H1 (cell line): ENCODE data around the gene ZBTB46. TPM values are rescaled to one million over a fixed set of nuclear protein-coding genes. Genes with fewer than 3 reads are reported as not detected.

Experiments
- CTCF ChIA-PET: fragments of 300-600 bp; sonication (Branson Sonifier 250); formaldehyde crosslinking; loops from one replicate; lab custom pipeline; 2021; ENCODE audit not compliant: partially characterized antibody; lab: Charles Lee
- POLR2A ChIA-PET: fragments of 300-600 bp; sonication (Branson Sonifier 250); formaldehyde crosslinking; loops from one replicate; lab custom pipeline; 2021; ENCODE audit warnings: inconsistent platforms; ENCODE audit not compliant: partially characterized antibody; lab: Charles Lee
- DNase-seq, 2 experiments: peaks; one replicate each; pipeline versions ENCODE4 v3.0.0 to v3.0.0-alpha.2; 2010 to 2022; ENCODE audit warnings: low spot score in 2 of 2, low read depth in 1 of 2, mixed read lengths in 1 of 2
- FAIRE-seq: peaks from 2 replicates; lab custom pipeline; 2011; peaks lifted over from hg19 to GRCh38; lab: Jason Lieb, UNC
- H2AFZ ChIP-seq: 2 replicates; pipeline ENCODE4 v1.8.1; 2012; ENCODE audit warnings: low read length, inconsistent platforms
- H2AK5ac ChIP-seq: 2 replicates; pipeline ENCODE4 v1.6.1; 2013; ENCODE audit warnings: low read depth, low read length
- H2BK120ac ChIP-seq: replicated peaks from 2 replicates; pipeline ENCODE3; 2013; ENCODE audit warnings: low read depth, low read length, inconsistent platforms
- H2BK12ac ChIP-seq: 2 replicates; pipeline ENCODE4 v1.6.1; 2013; ENCODE audit warnings: low read depth, low read length
- H2BK15ac ChIP-seq: 2 replicates; pipeline ENCODE4 v1.6.1; 2013; ENCODE audit warnings: low read length
- H2BK20ac ChIP-seq: 2 replicates; pipeline ENCODE4 v1.6.1; 2013; ENCODE audit warnings: low read length
- H2BK5ac ChIP-seq: 2 replicates; pipeline ENCODE4 v1.6.1; 2013; ENCODE audit warnings: low read depth, low read length
- H3K14ac ChIP-seq: 2 replicates; pipeline ENCODE4 v1.6.1; 2013; ENCODE audit warnings: inconsistent platforms; ENCODE audit not compliant: insufficient read length
- H3K18ac ChIP-seq: 2 replicates; pipeline ENCODE4 v1.6.1; 2013; ENCODE audit warnings: low read length; ENCODE audit errors: extremely low read depth
- H3K23ac ChIP-seq: 2 replicates; pipeline ENCODE4 v1.6.1; 2013; ENCODE audit warnings: inconsistent platforms; ENCODE audit not compliant: insufficient read length
- H3K23me2 ChIP-seq: 2 replicates; pipeline ENCODE4 v1.6.1; 2013; ENCODE audit warnings: low read depth, low read length
- H3K27ac ChIP-seq: 2 replicates; pipeline ENCODE4 v1.6.1; 2011; ENCODE audit warnings: low read depth, low read length, inconsistent platforms
- H3K27me3 ChIP-seq, 4 experiments: replicated peaks in 1 of 4; 1 replicate in 1 of 4; 2 replicates in 3 of 4; pipeline versions ENCODE4 v1.6.1 to v1.8.1; 2011 to 2013; ENCODE audit warnings: low read length in 3 of 4, mild to moderate bottlenecking in 3 of 4, inconsistent platforms in 2 of 4, mixed read lengths in 2 of 4, moderate library complexity in 1 of 4; ENCODE audit not compliant: control insufficient read depth in 3 of 4, insufficient read depth in 3 of 4; ENCODE audit errors: extremely low read depth in 1 of 4
- H3K36me3 ChIP-seq, 4 experiments: 2 replicates each; pipeline versions ENCODE4 v1.6.1 to v1.8.1; 2011 to 2013; ENCODE audit warnings: mild to moderate bottlenecking in 4 of 4, low read length in 3 of 4, moderate library complexity in 2 of 4, control low read depth in 1 of 4, inconsistent platforms in 1 of 4; ENCODE audit not compliant: insufficient read depth in 4 of 4, control insufficient read depth in 2 of 4
- H3K4ac ChIP-seq: replicated peaks from 2 replicates; pipeline ENCODE3; 2013; ENCODE audit warnings: low read length, low read depth, mixed read lengths, inconsistent platforms; ENCODE audit not compliant: insufficient read length
- H3K4me1 ChIP-seq, 4 experiments: replicated peaks in 1 of 4; 1 replicate in 1 of 4; 2 replicates in 3 of 4; pipeline versions ENCODE4 v1.6.1 to v1.8.1; 2011 to 2013; ENCODE audit warnings: low read length in 3 of 4, inconsistent platforms in 2 of 4, mixed read lengths in 1 of 4; ENCODE audit not compliant: insufficient read depth in 4 of 4, control insufficient read depth in 3 of 4
- H3K4me2 ChIP-seq, 2 experiments: 2 replicates each; pipeline versions ENCODE4 v1.6.1 to v1.8.1; 2011 to 2013; ENCODE audit warnings: low read depth in 2 of 2, low read length in 2 of 2, control low read depth in 1 of 2, inconsistent platforms in 1 of 2, mild to moderate bottlenecking in 1 of 2; ENCODE audit not compliant: insufficient read depth in 1 of 2
- H3K4me3 ChIP-seq, 4 experiments: fragments of 200-600, 300-600 bp in 1 of 4; sonication (generic), shearing (Covaris generic), sonication (Bioruptor Twin) in 1 of 4; 2 replicates each; pipeline versions ENCODE4 v1.5.1 to v1.8.1; 2011 to 2016; ENCODE audit warnings: low read length in 4 of 4, low read depth in 3 of 4, control low read depth in 2 of 4, inconsistent platforms in 2 of 4, mild to moderate bottlenecking in 2 of 4, mixed read lengths in 1 of 4, moderate library complexity in 1 of 4; ENCODE audit not compliant: insufficient read depth in 2 of 4; ENCODE audit errors: extremely low read depth in 1 of 4
- H3K56ac ChIP-seq: replicated peaks from 2 replicates; pipeline ENCODE3; 2013; ENCODE audit warnings: low read depth, mild to moderate bottlenecking, mixed read lengths, low read length, inconsistent platforms; ENCODE audit not compliant: insufficient read length
- H3K79me1 ChIP-seq: 2 replicates; pipeline ENCODE4 v1.6.1; 2013; ENCODE audit warnings: low read depth, low read length, control low read depth
- H3K79me2 ChIP-seq, 2 experiments: 2 replicates each; pipeline versions ENCODE4 v1.6.1 to v1.8.1; 2012 to 2013; ENCODE audit warnings: low read length in 2 of 2, mild to moderate bottlenecking in 2 of 2, inconsistent platforms in 1 of 2; ENCODE audit not compliant: insufficient read depth in 2 of 2, control insufficient read depth in 1 of 2
- H3K9ac ChIP-seq, 4 experiments: replicated peaks in 1 of 4; 1 replicate in 1 of 4; 2 replicates in 3 of 4; pipeline versions ENCODE4 v1.6.1 to v1.8.1; 2011 to 2013; ENCODE audit warnings: low read depth in 3 of 4, low read length in 3 of 4, control low read depth in 2 of 4, mild to moderate bottlenecking in 2 of 4, moderate library complexity in 2 of 4, inconsistent platforms in 1 of 4; ENCODE audit errors: extremely low read depth in 1 of 4
- H3K9me3 ChIP-seq, 2 experiments: 2 replicates each; pipeline versions ENCODE4 v1.6.1 to v1.8.1; 2012 to 2013; ENCODE audit warnings: mild to moderate bottlenecking in 2 of 2, moderate library complexity in 2 of 2, control low read depth in 1 of 2, inconsistent platforms in 1 of 2, low read depth in 1 of 2, low read length in 1 of 2, mixed read lengths in 1 of 2; ENCODE audit not compliant: insufficient read depth in 2 of 2
- H4K20me1 ChIP-seq, 2 experiments: replicated peaks in 1 of 2; 2 replicates each; pipeline versions ENCODE3 to v1.8.1; 2011 to 2013; ENCODE audit warnings: inconsistent platforms in 2 of 2, low read length in 2 of 2, mild to moderate bottlenecking in 1 of 2; ENCODE audit not compliant: insufficient read depth in 2 of 2, control insufficient read depth in 1 of 2
- H4K5ac ChIP-seq: 2 replicates; pipeline ENCODE4 v1.6.1; 2013; ENCODE audit warnings: low read length, low read depth, mixed read lengths, inconsistent platforms; ENCODE audit not compliant: insufficient read length
- H4K8ac ChIP-seq: 2 replicates; pipeline ENCODE4 v1.8.0; 2013; ENCODE audit warnings: mild to moderate bottlenecking, moderate library complexity, low read length, inconsistent platforms; ENCODE audit not compliant: insufficient read depth; ENCODE audit errors: extremely low read depth
- H4K91ac ChIP-seq: replicated peaks from 2 replicates; pipeline ENCODE3; 2013; ENCODE audit warnings: low read length, mixed read lengths, inconsistent platforms; ENCODE audit not compliant: insufficient read length
- CREB1 ChIP-seq: IDR thresholded peaks from 2 replicates; pipeline ENCODE4 v1.6.1; 2012; ENCODE audit warnings: inconsistent platforms
- EP300 ChIP-seq, 2 experiments: IDR thresholded peaks; 1 replicate in 1 of 2; 2 replicates in 1 of 2; pipeline ENCODE4 v1.6.1; 2011 to 2012; ENCODE audit warnings: low read depth in 2 of 2, low read length in 2 of 2, mild to moderate bottlenecking in 2 of 2, borderline replicate concordance in 1 of 2, inconsistent platforms in 1 of 2, moderate library complexity in 1 of 2
- MAX ChIP-seq: IDR thresholded peaks from 2 replicates; pipeline ENCODE4 v1.6.1; 2012; ENCODE audit warnings: inconsistent platforms
- NRF1 ChIP-seq: IDR thresholded peaks from 2 replicates; pipeline ENCODE4 v1.6.1; 2011; ENCODE audit warnings: mild to moderate bottlenecking, low read depth, low read length, improper control_type of control experiment
- RAD21 ChIP-seq, 2 experiments: IDR thresholded peaks in 1 of 2; conservative IDR thresholded peaks in 1 of 2; 2 replicates each; pipeline ENCODE4 v1.6.1; 2011; ENCODE audit warnings: low read depth in 2 of 2, low read length in 2 of 2, improper control_type of control experiment in 1 of 2, inconsistent platforms in 1 of 2, mild to moderate bottlenecking in 1 of 2, moderate library complexity in 1 of 2
- SRF ChIP-seq: IDR thresholded peaks from 2 replicates; pipeline ENCODE4 v1.6.1; 2011; ENCODE audit warnings: mild to moderate bottlenecking, low read depth, low read length, moderate library complexity
- TAF7 ChIP-seq: optimal IDR thresholded peaks from 2 replicates; pipeline ENCODE3; 2011; ENCODE audit warnings: low read depth, mild to moderate bottlenecking, inconsistent platforms, low read length, moderate library complexity, borderline replicate concordance
- TCF12 ChIP-seq: IDR thresholded peaks from 2 replicates; pipeline ENCODE4 v1.6.1; 2011; ENCODE audit warnings: low read depth, mild to moderate bottlenecking, low read length
- TEAD4 ChIP-seq: IDR thresholded peaks from 2 replicates; pipeline ENCODE4 v1.6.1; 2012; ENCODE audit warnings: low read depth, low read length, inconsistent platforms, mixed read lengths
- ZNF274 ChIP-seq: IDR thresholded peaks from 2 replicates; pipeline ENCODE4 v1.7.0; 2012; ENCODE audit warnings: low read length, borderline replicate concordance; ENCODE audit errors: extremely low read depth
- WGBS, 2 experiments: shearing (Covaris generic) in 1 of 2; methylation state at CpG; one replicate each; pipeline versions ENCODE4 v1.1.6 to v1.1.7; 2013 to 2015; ENCODE audit warnings: low lambda C conversion rate in 2 of 2, mixed read lengths in 2 of 2, inconsistent platforms in 1 of 2, low coverage in 1 of 2, missing lambda C conversion rate in 1 of 2; ENCODE audit not compliant: insufficient replicate concordance in 2 of 2, insufficient coverage in 1 of 2, insufficient read length in 1 of 2; ENCODE audit errors: extremely low coverage in 1 of 2, missing lambda C conversion rate in 1 of 2; 5-methylcytosine and 5-hydroxymethylcytosine counted together
- polyA plus RNA-seq, 7 experiments: library from polyadenylated mRNA; depleted of rRNA in 3 of 7; stranded (reverse) in 5 of 7; unstranded in 2 of 7; fragments of >200 nt in 5 of 7; fragments of 200-250 nt in 2 of 7; gene quantifications; 1 replicate in 5 of 7; 2 replicates in 1 of 7; 4 replicates in 1 of 7; pipeline versions ENCODE4 v1.2.1 to v1.2.3, GENCODE V29; 2011 to 2013; ENCODE audit warnings: missing spikeins in 2 of 7, mixed read lengths in 2 of 7
- total RNA-seq: library from RNA; stranded (reverse); fragmentation: NEBNext Ultra II Directional; extraction: Animal tissue kit (Norgen Biotek cat#: 25700); gene quantifications from 2 replicates; pipeline ENCODE4 v1.2.1, GENCODE V29; 2021

Gene ZBTB46
- total and polyA plus RNA-seq, 2 of the 8 experiments (the other 6 are each of a cell fraction or from before 2014, with no cell fraction given): 6.4 to 22.4 TPM

GRCh38 chr20:63828951-63829350, 2.1 kb downstream of the ZBTB46 start:
- Histone ChIP-seq H4K5ac (no peak overlapping the region), H2BK120ac (no peak overlapping the region), H3K9me3 (no peaks in the 10 kb centered on the region), H3K4me1 (peaks cover 3 to 16% (median 9%) of the 10 kb centered on the region in 4 experiments; a peak in 5 of 7 replicates), H3K23me2 (peaks cover 15% of the 10 kb centered on the region; the same call in 1 of the 2 replicates), H3K9ac (peak overlapping the region in 1 of 4 experiments; percentile 22; a peak in 1 of 7 replicates), H4K91ac (no peak overlapping the region), H3K18ac (no peak overlapping the region), H3K4ac (no peak overlapping the region), H4K8ac (no peak overlapping the region), H3K14ac (no peak overlapping the region), H2BK20ac (no peak overlapping the region), H3K79me2 (peaks cover 14 to 45% of the 10 kb centered on the region in 2 experiments), H3K23ac (no peak overlapping the region), H4K20me1 (peaks cover 6 to 21% of the 10 kb centered on the region in 2 experiments), H3K4me3 (peak overlapping the region in 2 of 4 experiments; percentile 54 to 80; a peak in 1 of 8 replicates), H2BK5ac (no peak overlapping the region), H3K4me2 (peak overlapping the region; percentile 79 to 96; a peak in 3 of 4 replicates), H2AK5ac (no peak overlapping the region), H3K27me3 (peaks cover 14 to 36% (median 28%) of the 10 kb centered on the region in 4 experiments; a peak in 6 of 7 replicates), H3K56ac (no peak overlapping the region), H3K27ac (no peak overlapping the region), H3K36me3 (no peaks in the 10 kb centered on the region; a peak in 1 of 8 replicates), H2AFZ (no peak overlapping the region), H2BK12ac (no peak overlapping the region), H3K79me1 (peaks cover 11% of the 10 kb centered on the region), H2BK15ac (no peak overlapping the region)
- POLR2A ChIA-PET: interaction anchor here (0.7 to 1.5 kb wide), 3 partner anchors 19 to 34 kb away, joined by 3 to 4 read pairs (median 4); no protein-coding TSS in a partner anchor
- FAIRE-seq: no peak
- CTCF ChIA-PET: interaction anchor here (0.6 to 1.5 kb wide), 8 partner anchors 9 to 50 kb away, joined by 3 to 5 read pairs (median 4); no protein-coding TSS in a partner anchor
- no peak for DNase-seq
- 75% methylated on average over 10 of the region's 10 CpGs; no CpG with 5 or more reads in 1 of the 2 experiments for WGBS, 2 experiments
- TF ChIP-seq SRF (no peak), ZNF274 (no peak), EP300 (IDR thresholded peaks at IDR 0.05; ENCODE audit: borderline replicate concordance in 1 of 2, low read depth in 2 of 2, low read length in 2 of 2) (no peak), TEAD4 (no peak), RAD21 (IDR thresholded peaks at IDR 0.05 in 1 of 2, conservative IDR thresholded peaks at IDR 0.05 in 1 of 2; ENCODE audit: low read depth in 2 of 2, low read length in 2 of 2) (peak in 1 of 2 experiments; percentile 18; a peak in 1 of 4 replicates), MAX (no peak), TAF7 (no peak), TCF12 (no peak), NRF1 (no peak), CREB1 (no peak)
